CMK (cell line): ENCODE data around the gene COLEC11.
"Not testable (repeated sequence)": the region's sequence is repeated elsewhere in the genome, so short reads cannot be mapped to it uniquely, and the experiment has no call there.

ENCODE experiments used
- DNase-seq: peaks from one replicate; pipeline ENCODE4 v3.0.0-alpha.2; 2010; ENCODE audit warnings: low read depth

The COLEC11 gene

DNA sequence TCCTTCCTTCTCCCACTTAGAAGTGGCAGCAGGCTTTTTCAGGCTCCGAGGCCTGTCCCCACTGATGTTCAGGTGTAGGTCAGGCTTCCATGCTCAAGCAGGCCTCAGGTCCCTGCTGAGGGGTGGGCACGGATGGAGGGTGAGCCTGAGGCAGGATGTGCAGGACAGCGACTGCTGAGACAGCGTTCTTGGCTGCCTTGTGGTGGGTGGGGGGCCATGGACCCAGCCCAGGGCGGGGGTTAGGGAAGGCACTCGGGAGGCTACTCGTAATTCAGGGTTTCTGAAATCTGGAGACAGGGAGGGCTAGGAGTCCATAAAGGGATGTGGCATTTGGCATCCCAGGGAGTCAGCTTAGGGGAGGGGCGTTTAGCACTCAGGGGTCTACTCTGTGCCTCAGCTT, 30.3 kb downstream of the COLEC11 start:
- no peak for DNase-seq

DNA sequence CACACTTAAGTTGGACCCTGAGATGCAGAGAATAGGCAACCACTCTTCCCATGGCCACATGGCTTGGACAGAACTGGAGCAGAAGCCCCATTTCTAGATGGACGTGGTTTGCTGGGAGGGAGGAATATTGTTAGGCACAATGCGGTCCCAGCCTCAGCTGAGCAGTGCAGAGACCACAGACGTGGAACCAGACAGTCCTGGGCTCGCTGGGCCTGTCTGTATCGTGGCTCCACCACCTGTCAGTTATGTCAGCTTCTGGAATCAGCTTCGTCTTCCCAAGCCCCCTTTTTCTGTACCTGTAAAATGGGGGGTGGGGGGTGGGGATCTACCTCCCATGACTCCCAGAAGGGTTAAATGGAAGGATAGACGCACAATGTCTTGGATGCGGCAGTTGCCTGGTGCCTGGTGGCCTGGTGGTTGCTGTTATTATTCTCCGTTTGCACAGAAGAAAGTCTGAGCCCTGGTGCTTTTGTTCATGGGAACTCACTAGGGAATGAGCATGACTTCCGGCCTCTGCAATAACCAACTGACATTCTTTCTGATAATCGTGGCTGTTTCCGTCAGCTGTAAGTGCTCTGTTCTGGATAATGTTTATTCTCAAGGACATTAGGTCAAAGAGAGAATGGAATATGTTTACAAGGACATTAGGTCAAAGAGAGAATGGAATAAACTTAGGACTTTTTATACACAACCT, 31.4 kb downstream of the COLEC11 start:
- DNase-seq = no peak

DNA sequence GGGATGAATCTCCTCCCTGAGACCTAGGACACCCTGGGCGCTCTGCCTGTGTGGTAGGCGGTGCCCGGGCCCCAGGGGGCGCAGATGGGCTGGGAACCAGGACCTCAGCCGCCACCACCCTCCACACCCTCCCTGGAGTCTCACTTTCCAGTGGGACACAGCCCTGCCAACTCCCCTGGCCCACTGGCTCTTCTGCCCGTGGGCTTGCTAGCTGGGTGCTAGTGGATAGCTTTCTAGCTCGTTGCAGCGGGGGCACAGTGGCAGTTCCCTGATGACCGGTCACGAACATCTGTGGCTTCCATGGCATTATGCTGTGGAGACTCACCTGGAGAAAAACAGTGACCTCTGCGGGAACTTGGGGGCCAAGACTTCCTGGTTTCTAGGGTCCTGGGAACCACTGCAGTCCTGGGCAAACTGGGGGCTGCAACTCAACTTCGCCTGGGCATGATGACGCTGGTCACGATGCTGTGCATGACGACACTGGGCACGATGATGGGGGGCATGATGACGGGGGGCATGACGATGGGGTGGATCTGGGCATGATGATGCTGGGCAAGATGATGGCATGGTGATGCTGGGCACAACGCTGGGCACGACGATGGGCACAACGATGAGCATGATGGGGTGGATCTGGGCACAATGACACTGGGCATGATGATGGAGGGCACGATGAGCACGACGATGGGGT, 32.0 kb downstream of the COLEC11 start:
- no peak for DNase-seq

DNA sequence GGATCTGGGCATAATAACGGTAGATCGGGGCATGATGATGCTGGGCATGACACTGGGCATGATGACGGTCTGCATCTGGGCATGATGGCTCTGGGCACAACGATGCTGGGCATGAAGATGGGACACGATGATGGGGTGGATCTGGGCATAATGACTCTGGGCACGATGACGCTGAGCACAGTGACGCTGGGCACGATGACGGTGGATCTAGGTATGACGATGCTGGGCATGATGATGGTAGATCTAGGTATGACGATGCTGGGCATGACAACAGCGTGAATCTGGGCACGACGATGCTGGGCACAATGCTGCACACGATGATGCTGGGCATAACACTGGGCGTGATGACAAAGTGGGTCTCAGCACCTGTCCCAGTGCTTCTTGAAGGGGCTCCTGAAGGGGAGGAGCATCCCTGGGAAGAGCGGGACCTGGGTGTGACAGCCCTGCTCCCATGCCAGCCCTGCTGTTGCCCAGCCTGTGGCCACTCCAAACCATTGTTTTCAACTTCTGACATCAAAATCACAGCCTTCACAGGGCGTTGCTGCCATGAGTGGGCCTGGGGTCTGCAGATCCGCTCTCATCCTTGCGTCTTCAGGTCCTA, 32.7 kb downstream of the COLEC11 start:
- DNase-seq = no peak

DNA sequence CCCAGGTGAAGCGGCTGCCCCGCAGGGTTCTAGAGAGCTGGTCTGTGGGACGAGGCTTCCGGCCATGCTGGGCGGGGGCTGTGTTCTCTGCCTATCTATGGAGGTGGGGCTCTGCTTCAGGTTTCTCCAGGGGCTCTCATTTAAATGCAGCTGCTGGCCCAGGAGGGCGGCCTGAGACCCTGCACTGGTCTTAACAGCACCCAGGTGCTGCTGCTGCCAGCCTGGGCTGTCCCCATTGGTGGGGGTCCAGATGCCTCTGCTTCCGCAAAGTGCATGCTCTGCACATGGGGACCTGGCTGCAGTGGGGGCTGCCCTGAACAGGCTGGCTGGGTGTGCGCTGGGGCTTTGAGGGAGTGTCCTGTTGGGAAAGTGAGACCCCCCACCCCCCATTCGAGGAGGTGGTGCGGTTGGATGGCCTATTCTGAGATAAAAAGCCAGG, 33.3 kb downstream of the COLEC11 start:
- no peak for DNase-seq

DNA sequence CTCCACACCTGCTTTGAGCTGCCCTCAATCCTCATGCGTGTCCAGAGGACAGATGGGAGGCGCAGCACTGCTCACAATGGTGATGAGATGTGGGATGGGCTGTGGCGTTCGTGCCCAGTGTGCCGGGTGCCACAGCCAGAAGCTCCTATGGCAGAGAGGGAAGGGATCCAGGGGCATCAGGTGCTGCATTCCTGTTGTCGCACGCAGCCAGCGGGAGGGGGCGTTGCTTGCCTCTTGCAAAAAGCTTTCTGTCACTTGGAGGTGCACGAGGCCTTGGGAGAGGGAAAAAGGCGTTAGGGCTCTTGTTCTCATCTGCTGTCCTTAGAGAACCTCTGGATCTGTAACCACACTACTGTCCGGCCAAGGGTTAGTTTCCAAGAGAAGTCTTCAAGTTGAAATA, 33.9 kb downstream of the COLEC11 start:
- DNase-seq = no peak

DNA sequence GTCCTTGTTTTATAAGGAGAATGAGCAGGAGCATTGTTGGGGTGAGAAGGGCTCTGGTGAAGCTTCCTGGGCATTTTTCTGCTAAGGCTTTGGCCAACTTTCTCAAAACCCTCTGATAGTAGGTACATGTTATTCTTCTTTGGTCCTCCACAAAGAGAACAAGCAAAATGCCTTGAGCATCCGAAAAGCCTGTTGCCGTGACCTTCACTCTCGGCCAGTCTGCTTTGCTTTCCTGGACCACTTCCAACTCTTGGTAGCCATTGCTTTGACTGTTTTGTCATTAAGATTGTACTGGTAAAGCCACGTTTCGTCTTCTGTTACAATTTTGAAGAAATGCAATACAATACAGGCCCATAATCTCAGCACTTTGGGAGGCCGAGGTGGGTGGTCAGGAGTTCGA, 35.7 kb downstream of the COLEC11 start:
- DNase-seq = no peak

DNA sequence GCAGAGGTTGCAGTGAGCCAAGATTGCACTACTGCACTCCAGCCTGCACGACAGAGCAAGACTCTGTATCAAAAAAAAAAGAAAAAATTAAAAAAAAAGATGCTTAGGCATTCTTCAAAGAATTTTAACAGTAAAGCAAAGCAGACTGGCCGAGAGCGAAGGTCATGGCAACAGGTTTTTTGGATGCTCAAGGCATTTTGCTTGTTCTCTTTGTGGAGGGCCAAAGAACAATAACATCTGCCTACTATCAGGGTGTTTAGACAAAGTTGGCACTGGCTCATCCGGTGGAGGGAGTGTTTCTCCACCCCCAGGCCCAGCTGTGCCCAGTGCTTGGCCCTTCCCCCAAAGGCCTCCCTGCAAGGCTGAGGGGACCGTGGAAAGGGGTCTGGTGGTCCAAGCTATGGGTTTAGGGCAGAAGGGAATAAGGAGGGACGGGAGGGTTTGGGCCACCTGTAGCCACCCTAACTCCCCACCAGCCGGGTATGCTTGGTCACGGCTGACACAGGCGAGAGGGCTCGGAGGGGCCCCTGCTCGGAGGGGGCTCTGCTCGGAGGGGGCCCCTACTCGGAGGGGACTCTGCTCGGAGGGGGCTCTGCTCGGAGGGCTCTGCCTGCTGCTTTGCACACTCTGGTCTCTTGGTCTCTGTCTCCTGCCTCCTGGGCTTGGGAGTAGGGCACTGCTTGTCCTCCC, 36.4 kb downstream of the COLEC11 start:
- DNase-seq = no peak

DNA sequence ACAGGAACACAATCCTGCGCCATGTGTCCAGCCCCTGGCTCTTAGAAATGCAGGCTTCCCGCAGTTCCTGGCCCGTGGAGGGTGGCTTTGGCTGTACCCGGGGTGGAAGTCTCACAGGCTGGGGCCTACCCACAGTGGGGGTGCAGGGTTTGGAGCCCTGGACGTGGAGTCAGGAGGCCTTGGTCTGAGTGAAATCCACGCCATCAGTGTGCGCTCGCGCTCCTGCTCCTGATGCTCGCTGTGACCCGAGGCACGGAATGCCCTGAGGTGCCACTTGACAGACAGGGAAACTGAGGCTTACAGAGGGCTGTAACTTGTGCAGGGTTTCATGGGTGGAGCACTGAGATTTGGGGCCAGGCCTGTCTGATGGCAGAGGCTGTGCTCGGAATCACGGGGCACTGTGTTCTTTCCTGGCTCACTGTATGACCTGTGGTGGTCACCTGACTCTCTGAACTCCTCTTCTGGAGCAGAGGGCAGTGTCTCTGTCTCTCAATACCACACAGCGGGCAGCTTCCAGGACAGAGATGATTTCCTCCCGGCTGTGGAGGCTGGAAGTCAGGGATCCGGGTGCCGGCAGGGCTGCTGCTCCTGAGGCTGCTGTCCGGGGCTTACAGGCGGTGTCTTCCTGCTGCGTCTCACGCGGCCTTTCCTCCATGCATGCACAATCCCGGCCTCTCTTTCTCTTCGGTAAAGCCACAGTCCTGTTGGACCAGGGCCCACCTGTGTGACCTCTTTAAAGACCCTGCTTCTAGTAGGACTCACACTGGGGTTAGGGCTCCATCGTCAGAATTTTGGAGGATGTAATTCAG, 37.1 kb downstream of the COLEC11 start:
- no peak for DNase-seq

DNA sequence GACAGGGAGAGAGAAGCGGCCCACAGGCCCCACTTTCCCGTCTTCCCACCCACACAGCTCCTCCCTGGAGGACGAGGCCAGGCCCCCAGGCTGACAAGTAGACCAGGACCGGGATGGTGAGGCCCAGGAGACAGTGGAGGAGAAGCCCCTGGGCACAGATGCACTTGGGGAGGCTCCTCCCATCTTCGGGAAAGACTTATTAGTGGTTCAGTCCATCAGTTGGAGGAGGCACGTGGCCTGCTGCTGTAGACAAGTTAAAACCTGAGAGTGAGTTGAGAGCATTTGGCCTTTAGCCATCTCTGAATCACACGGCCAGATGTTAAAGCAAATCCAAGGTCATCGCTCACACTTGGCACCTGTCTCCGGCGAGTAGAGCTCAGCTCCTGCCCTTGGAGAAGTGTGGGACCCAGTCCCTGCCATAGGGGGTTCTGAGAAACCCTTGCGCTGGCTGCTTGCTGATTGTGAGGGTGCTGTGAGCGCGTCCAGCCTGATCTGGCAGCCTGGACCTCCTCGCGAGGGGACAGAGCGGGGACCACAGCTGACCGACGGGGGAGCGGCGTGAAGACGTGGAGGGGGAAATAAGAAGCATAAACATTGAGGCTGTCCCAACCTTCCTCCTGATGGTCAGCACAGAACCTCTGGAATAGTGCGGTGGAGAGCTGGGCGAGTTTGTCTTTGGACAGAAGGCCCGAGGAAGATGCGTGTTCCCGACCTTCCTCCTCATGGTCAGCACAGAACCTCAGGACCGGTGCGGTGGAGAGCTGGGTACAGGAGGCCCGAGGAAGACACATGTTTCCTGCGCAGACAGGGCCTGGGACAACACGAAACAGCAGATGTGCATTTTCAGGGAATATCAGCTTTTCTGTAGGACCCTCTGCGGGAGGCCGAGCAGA, 38.4 kb downstream of the COLEC11 start:
- DNase-seq = no peak

DNA sequence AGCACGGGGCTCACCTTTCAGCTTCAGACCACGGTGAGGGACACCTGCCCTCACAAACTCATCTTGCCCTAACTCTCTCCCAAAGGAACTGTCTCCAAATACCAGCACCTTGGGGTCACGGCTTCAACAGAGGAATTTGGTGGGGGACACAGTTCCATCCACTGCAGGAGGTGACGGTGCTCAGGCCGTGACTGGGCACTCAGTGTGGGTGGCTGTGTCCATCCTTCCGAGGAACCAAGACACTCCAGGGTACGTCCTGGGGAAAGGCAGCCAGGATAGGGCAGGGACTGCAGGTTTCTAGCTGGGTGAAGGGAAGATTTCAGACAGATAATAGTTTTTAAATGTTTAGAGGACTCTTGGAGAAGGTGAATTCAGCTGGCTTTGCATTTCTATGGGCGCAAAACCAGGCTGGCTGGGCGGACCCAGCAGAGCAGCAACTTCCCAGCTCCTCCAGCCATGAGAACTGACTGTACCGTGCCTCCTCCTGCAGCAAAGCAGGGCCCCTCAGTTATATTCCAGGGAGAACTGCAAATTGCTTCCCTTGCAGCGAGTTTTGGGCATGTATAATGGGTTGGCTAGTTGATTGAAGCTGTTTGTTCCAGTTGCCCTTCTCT, 39.2 kb downstream of the COLEC11 start:
- no peak for DNase-seq

DNA sequence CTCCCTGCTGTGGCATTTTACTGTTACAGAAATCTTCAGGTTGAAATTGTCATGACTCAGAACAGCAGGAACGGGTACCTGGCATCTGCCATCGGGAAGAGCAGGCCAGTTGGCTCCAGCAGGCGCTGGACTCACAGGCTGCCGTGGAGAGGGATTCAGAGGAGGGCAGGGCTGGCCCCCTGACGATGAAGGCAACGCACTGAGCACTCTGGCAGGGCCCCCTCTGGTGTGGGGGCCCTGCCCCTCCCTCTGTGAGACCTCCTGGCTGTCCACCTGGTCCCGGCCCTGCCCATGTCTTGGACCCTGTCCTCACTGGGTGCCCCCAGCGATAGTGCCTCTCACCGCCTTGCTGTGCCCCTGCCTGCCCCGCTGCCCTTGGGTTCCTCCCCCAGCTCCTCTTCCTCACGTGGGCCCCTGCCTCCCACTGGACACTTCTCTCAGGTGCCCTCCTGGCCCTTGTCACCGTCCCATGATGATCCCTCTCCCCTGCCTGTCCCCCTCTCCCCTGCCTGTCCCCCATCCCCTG, 39.7 kb downstream of the COLEC11 start:
- no peak for DNase-seq

DNA sequence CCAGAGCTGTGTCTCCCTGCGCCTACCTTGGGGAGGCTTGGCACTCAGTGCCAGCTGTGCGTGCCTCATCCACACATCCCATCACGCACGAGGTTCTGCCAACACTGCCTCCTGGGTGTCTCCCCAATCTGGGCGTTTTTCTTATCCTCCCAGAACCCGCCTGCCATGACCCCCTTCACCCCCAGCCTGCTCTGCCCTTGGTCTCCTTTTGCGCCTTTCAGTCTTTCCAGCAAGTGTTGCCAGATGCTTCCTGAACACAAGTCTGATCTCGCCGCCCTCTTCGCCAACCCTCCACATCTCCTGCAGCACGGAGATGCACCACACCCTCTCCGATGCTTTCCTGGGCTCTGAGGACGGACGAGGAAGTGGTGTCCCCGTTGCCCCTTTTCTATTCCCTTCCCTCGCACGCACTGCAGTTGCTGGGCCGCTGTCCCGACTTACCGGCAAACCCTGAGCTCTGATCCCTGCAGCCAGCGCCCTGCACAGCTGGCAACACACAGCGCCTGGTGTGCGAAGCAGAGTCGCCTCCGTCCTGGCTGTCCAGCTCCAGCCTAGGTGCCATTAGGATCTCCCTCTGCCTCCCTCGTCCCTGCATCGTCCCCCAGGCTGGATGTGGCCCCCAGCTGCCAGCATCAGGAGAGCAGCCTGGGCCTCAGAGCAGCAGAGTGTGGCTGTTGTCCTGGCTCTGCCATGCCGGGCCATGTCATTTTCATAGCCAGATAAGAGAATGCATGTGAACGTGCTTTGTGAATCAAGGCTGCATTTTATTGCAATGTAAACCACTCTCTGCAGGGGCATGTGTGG, 40.5 kb downstream of the COLEC11 start:
- no peak for DNase-seq

DNA sequence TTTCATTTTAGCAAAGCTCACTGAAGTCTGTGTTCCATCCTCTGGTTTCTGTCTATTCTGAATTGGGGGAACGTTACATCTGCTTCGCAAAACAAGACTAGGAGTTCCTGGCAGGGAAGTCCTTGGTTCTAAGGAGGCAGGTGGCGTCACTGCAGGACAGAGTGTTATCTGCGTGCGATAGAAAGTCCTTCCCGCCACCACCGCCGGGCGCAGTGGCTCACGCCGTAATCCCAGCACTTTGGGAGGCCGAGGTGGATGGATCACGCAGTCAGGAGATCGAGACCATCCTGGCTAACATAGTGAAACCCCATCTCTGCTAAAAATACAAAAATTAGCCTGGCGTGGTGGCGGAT, 41.0 kb downstream of the COLEC11 start:
- DNase-seq = not testable (repeated sequence)

DNA sequence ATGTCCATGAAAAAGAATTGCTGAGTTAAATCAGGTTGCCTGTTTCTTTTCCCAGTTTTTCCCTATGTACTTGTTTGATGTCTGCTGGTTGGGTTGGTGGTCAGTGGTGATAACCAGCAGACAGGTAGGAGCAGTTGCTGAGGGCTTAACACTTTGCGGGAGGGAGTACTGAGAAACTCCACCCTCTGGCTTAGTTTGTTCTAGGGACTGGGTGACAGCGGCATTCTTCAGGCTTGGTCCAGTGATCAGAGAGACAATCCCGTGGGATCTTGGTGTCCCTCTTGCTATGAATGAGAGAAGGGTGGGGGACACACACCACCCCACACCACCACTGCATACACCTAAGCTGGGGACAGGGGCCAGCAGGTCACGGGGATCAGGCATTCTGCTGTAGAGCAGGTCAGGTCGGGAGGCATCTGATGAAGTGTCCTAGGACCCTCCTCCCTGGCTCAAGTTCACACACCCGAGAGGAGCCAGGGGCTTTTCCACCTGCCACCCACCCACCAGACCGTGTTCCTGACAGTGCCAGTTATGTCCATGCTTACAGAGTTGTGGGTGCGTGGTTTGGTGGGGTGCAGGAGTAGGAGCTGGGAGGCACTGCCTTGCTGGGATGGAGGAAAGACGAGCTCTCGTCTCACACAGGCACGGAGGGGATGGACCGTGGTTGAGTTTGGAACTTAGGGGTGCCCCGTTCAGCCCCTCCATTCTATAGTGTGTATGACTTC, 41.8 kb downstream of the COLEC11 start:
- DNase-seq = no peak

DNA sequence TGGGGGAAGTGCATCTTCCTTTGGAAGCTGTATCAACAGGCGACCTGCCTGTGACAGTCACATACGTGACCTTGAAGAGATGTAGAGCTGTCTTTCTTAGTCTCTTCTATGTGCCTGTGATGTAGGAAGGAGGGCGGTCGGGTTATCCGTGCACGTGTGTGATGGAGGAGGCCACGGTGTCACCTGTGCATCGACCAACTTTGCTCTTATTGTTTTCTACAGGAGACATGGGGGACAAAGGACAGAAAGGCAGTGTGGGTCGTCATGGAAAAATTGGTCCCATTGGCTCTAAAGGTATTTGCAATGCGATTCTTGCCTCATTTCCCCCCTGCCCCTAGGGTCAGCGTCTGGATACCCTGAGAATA, 42.4 kb downstream of the COLEC11 start:
- DNase-seq = no peak

DNA sequence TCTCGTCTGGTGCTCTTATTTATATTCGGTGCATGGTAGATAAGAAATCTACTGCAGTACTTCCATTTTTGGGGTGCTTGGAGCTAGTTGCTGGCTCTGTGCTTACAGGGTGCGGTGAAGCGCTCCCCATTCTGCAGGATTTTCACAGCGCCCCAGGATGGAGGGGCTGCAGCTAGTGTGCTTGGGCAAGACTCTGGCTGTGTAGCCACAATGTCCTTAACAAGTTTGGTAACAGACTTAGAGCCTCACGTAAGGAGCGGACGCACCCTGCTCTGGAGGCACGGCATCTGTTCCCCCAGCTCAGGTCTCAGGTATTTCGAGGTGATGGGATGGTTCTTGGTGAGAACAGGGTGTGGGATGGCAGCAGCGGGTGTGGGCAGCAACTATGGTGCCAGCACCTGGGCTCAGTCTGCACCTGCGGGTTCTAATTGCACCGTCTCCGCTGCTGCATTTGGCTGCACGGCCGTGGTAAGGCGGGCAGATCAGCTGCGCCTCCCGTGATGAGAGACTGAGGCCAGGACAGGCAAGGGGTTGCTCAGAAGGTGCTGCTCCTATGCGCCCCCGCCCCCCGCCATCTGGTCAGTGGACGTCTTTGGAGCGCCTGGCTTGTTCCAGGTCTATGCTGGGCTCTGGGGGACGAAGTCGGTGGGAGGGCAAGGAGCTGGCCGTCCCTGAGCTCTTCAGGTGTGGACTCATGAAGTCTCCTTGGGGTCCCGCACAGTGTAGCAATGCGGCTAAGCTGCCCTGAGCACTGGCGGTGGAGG, 43.0 kb downstream of the COLEC11 start:
- no peak for DNase-seq

DNA sequence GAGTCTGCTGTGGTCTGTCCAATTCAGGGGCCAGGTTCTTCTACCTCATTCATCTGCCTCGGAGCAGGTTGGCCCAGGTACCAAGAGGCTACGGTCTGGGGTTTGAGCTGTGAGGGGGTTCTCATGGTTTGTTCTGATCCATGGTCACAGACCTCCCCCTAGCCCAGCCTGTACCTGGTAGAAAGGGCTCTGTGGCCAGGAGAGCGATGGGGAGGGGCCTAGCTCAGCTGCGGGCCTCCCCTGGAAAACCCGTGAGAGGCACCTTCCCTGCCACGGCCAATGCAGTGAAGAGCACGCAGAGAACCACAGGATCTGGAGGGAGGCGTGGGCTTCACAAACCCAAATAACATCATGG, 43.5 kb downstream of the COLEC11 start:
- DNase-seq = no peak
